Measurements from ENCODE around the gene TLR6.

The TLR6 gene, protein sequence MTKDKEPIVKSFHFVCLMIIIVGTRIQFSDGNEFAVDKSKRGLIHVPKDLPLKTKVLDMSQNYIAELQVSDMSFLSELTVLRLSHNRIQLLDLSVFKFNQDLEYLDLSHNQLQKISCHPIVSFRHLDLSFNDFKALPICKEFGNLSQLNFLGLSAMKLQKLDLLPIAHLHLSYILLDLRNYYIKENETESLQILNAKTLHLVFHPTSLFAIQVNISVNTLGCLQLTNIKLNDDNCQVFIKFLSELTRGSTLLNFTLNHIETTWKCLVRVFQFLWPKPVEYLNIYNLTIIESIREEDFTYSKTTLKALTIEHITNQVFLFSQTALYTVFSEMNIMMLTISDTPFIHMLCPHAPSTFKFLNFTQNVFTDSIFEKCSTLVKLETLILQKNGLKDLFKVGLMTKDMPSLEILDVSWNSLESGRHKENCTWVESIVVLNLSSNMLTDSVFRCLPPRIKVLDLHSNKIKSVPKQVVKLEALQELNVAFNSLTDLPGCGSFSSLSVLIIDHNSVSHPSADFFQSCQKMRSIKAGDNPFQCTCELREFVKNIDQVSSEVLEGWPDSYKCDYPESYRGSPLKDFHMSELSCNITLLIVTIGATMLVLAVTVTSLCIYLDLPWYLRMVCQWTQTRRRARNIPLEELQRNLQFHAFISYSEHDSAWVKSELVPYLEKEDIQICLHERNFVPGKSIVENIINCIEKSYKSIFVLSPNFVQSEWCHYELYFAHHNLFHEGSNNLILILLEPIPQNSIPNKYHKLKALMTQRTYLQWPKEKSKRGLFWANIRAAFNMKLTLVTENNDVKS

DNA sequence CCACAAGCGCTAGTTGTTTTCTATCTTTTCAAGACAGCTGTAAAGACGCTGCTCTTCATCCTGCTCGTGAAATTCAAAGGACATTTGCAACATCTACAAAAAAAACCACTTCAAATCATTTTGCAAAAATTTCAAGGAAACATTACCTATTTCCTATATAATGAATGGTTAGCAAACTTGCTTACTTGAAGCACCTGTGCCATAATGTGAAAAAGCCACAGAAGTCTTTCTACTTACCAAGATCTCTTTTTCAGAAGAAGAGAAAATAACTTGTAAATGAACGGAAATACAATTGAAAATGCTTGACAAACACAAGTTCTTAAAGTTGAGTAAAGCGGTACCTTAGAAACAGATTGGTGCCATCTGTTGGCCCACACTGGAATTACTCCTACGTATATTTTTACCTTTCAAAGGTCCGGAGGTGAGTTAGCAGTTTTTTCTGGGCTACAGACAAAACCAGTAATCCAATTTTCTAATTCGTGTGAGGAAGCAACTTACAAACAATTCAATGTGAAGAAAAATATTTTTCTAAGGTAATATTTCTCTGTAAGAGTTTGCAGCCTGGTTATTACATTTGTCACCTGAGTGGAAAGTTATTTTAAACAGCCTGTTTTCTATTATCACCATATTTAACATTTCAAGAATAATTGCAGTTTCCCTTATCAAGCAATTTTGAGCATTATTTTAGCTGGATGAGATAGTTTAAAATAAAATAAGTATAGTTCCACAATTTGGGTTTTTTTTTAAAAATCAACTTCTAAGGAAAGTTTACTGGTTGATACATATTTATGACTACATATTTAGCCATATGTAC, at the start of gene TLR6:
TLR6 (minus strand) TSS at position 294 of the 814 bp plus-strand sequence. CDS start 27,344 bp downstream, outside the sequence.
- DNase-seq (ENCODE audit: low read depth in 2 of 2), result peak in 1 of 2 donors; percentile 33

DNA sequence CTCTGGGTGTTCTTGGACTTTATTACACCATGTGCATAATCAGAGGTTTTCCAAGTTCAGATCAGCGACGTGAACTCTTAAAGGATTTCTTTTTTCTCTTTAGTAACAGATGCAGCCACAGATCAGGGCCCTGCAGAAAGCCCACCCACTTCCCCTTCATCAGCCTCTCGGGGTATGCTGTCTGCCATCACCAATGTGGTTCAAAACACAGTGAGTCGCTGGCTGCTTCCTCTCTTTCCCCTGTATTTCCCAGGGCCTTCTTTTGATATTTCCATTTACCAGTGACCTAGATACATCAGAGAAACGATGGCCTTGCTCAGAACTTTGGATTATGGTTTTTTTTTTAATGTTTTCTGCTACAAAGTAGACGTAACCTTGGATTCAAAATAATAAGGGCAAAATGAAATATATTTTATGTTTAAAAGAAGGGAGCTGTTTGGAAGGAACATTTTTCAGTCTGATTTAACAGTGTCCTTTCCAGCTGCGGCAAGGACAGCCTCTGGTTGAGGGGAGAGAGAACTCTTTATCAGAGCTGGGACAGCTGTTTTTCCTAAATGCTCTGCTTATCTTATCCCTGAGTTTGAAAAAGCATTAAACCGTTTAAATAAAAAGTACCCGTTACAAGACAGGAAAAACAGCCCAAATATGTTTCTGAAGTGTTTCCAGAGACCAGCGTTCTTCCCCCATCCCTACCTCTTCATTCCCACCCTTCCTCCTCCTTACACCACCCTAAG, 49.2 kb upstream of the TLR6 start:
- no peak for DNase-seq (ENCODE audit: low read depth in 2 of 2)

DNA sequence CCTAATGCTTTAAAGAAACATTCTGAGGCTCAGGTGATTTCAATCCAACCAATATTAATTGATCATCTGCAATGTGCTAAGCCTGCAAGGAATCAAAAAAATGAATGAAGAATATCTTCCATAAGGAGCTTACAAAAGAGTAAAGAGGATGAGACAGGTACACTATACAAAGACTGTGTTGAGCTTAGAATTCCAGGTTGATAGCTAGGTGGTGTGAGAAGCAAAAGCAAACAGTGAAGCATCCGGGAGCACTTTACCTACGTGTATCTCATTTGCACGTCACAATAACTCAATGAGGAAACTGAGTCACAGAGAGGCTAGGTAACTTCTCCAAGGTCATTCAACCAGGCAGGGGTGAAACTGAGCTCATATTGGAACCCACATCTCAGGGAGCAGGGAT, 48.1 kb upstream of the TLR6 start:
- DNase-seq (ENCODE audit: low read depth in 2 of 2), result no peak

DNA sequence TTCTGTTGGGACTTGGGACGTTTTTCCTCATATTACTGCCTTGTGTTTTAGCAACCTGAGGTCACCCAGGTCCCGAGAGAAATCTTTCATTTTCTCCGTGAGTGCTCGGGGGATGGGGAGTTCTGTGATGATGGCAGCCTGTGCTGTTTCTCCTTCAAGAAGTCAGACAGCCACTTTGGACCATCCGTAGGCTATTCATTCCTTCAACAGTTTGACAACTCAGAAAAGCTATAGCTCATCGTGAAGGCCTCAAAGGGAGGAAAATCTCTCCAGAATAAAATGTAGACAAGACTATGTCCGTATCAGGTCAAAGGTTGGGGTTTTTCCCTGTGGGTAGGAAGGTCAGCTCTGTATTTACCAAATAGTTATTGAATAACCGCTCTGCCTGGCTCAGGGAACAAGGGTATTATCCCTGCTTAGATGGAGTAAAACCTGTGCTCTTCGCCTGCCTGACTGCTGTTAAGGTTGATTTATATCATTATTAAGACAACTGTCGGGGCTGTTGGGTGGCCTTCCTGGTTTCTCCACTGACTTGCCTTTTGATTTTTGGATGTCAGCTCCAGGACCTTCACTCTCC, 47.6 kb upstream of the TLR6 start:
- DNase-seq (ENCODE audit: low read depth in 2 of 2), result no peak

DNA sequence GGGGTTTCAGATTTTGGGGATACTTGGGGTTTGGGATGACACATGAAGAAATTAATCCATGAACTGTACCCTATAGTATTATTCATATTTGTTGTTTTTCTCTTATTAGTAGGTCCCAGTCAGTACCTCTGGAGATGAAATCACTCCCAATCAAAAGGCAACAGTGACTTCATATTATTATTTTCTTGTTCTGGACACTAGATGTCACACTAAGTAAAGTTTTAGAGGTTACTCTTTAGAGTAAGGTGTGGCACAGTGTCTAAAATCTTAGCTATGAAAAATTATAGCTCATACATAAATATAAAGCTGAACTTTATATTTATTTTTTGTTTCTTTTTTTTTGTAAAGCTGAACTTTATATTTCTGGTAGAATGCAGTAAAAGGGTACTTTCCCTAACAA, 46.1 kb upstream of the TLR6 start:
- DNase-seq (ENCODE audit: low read depth in 2 of 2), result no peak

DNA sequence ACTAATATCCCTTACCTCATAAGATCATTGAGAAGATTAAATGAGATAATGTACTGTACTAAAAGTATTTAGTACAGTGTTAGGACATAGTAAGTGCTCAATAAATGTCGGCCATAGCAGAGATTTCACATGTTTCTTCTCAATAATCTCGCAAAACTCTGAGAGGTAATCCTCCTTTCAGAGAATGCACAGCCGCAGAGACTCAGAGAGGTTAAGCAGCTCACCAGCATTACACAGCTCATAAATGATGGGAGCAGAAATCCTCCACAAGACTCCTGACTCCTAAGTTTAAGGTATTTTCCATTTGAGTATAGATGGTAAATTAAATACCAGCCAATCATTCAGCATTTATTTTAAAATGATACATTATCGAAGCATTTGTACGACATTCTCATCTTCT, 45.6 kb upstream of the TLR6 start:
- DNase-seq (ENCODE audit: low read depth in 2 of 2), result no peak

DNA sequence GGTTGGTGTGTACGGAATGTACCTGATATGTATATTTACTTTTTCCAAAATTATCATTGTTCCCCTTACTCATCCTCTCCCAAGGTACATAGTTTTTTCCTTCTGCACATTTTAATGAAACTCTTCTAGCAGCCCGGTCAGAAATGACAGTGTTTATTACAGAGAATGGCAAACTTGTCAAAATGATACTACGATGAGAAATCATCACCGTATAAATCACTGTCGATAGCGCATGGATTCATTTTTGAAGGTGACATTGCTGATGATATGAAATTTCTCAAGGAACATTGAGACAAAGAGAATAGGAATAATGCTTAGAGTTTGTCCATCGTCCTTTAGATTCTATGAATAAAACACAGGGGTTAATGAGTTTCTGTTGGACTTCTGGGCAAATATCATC, 41.6 kb upstream of the TLR6 start:
- DNase-seq (ENCODE audit: low read depth in 2 of 2), result no peak

DNA sequence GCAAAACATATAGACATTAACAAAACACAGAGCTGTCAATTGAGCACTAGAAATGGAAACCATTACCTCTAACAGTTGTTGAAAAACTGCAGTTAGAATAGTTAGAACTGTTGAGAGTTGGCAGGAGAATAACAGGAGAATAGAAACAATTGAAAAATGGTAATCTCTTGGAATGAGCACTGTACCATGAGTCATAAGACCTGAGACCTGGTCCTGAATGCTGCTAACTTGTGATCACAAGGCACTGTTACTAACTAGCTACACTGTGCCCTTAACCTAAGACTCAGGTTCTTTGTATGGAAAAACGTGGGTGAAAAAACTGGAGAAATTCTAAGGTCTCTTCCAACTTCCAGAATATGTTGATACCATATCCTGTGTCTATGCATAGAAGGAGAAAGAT, 40.3 kb upstream of the TLR6 start:
- DNase-seq (ENCODE audit: low read depth in 2 of 2), result no peak

DNA sequence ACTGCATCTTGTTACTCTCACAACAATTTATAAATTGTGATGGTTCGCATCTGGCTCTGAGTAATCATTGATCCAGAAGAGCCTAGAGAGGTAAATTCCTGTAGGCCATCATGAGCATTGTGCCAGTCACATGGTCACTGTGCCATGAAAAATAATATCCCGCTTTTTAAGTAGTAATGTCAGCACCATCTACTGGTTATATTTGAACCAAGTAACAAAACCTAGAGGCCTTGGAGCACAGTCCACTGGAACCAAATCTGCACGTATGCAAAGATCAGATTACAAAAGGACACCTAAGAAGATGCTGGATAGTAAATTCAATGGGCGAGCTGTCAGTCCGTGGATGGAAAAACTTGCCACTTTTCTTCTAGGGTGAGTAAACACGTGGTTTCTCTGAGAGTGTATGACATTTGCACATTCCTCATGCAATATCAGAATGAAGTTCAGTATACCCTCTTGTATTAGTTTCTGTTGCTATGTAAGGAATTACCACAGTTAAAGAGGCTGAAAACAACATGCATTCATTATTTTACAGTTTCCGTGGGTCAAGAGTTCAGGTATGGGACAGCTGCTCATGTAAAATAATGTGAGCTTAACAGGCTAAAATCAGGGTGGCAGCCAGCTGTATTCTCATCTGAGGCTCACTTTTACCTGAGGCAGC, 37.8 kb upstream of the TLR6 start:
- no peak for DNase-seq (ENCODE audit: low read depth in 2 of 2)

DNA sequence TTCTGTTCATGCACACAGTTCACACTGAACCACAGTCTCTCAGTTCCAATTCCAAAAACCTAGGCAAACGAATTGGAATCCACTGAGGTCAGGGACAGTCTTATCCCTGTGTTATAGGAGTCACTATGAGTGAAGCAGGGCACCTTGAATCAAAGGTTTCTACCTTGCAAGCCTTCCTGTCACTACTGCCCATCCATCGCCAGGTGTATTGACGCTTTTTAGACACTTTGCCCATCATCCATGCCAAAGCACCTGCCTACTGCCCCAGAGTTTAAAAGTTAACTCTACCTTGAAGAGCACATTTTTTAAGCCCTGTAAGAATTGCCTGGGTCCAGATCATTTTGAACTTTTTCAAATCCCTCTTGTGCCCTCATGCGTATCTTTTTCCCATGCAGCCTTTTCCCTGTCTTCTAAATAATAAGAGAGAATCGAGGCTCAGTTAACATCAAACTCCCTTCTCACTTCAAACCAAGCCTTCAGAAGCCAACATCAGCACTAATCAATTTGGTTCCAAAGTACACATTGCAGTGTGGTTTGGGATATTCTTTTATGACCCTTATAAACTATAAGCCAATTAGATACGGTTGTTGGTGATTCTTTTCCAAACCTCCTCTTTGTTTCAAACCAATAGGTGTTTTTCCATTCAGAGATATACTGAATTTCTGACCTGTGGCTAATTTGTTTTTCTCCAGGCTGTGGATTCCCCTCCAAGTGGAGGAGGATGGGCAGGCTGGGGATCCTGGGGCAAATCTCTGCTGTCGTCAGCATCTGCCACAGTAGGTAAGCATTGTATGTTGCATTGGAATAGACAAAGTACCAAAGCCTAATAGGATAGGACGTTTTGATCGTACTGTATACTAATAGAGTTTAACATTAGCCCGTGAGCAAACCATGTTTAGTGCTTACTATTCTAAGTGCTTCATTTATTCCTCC, 34.7 kb upstream of the TLR6 start:
- no peak for DNase-seq (ENCODE audit: low read depth in 2 of 2)

DNA sequence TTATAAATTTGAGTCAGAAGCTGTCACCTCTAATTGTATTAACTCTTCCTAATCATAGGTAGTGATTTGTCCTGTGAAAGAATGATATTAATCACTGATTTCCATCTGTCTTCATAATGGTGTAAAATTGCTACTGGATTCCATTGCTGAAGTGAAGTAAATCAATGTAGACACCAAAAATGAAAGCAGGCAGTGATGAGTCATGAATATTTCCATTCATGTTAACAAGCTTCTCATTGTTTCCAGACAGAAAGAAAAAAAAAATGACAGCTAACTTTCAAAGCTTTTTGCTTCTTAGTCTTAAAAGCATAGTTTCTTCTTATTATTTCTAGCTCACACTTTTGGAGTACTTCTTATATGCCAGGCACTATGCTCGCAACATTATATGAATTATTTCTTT, 32.5 kb upstream of the TLR6 start:
- DNase-seq (ENCODE audit: low read depth in 2 of 2), result no peak

DNA sequence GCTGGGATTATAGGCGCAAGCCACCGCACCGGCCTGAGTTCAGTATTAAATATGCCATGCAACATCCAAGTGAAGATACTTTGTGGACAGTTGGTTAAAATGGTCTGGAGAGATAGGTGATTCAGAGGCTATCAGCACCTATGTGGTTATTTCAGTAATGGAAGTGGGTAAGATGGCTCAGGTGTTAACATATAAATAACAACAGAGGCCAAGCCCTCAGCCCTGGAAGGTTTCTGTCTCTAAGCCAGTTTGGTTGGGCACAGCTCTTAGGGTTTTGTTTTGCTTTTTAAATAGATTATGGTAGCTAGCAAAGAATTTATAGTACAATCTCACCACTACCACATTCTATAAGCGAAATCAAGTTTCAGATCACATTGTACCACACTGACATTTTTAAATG, 27.6 kb upstream of the TLR6 start:
- no peak for DNase-seq (ENCODE audit: low read depth in 2 of 2)

DNA sequence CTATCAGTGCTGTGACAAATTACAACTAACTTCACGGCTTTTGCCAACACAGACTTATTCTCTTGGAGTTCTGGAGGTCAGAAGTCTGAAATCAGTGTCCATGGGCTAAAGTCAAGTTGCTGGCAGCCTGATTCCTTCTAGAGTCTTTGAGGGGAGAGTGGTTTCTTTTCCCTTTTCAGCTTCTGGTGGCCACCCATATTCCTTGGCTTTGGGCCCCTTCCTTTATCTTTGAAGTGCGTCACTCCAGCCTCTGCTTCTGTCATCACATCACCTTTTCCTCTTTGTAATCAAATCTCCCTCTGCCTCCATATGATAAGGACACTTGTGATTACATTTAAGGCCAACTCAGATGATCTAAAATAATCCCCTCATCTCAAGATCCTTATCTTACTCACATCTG, 20.0 kb upstream of the TLR6 start:
- no peak for DNase-seq (ENCODE audit: low read depth in 2 of 2)

DNA sequence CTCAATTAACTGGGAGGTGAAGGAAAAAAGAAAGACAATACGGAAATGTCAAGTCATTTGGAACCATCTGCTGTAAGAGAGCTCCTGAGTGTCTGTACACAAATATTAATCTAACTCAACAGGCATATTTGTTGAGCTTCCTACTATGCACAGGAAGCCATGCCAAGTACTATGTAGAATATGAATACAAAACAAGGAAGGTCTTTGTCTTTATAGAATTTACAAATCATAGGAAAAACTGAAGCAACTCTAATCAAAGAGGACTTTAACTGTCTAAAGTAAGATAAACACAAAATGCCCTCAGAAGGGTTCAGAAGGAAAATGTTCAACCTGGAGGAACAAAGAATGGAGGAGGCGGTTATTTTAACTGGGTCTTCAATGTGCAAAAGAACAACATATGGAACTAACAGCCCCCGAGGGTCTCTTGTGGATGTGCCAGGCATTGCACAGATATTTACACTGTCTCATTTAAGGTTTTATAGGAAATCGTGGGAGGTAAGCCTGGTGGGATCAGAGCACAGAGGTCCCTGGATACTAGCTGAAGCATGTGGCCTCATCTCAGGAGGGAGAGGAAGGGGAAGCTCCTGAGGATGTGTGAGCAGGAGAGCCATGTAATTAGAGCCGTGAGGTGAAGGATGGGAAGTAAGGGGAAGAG, 16.8 kb upstream of the TLR6 start:
- no peak for DNase-seq (ENCODE audit: low read depth in 2 of 2)

DNA sequence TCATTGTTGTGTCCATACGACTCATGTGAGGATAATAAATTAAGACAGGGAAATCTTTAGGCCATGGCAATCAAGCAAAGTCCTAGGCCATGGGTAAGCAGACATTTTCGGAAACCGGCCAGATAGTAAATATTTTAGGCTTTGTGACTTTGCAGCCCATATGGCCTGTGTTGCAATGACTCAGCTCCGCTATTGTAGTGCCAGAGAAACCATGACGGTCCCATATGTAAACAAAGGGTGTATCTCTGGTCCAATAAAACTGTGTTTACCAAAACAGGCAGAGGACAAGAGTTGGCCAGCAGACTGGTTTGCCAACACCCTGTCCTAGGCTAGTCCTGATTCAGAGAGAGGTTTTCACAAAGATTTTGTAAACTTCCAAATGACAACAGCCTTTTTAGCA, 16.0 kb upstream of the TLR6 start:
- DNase-seq (ENCODE audit: low read depth in 2 of 2), result no peak

DNA sequence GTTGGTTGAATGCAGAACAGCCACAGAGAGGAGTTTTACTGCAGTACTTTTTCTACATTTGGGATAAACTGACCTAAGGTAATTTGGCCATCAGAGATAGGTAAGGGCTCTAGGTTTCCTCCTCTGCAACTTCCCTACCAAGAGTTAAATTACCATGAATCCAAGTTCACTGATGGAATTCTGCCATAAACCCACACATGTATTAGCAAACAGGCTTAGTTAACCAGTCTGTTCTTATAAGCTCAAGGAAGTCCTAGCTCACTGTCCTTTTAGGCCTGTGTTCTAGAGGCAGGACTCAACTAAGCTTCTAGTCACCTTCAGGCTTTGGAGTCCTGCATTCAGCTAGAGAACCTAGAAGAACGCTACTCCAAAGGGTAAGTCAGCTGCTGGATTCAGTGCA, 15.0 kb upstream of the TLR6 start:
- DNase-seq (ENCODE audit: low read depth in 2 of 2), result no peak

DNA sequence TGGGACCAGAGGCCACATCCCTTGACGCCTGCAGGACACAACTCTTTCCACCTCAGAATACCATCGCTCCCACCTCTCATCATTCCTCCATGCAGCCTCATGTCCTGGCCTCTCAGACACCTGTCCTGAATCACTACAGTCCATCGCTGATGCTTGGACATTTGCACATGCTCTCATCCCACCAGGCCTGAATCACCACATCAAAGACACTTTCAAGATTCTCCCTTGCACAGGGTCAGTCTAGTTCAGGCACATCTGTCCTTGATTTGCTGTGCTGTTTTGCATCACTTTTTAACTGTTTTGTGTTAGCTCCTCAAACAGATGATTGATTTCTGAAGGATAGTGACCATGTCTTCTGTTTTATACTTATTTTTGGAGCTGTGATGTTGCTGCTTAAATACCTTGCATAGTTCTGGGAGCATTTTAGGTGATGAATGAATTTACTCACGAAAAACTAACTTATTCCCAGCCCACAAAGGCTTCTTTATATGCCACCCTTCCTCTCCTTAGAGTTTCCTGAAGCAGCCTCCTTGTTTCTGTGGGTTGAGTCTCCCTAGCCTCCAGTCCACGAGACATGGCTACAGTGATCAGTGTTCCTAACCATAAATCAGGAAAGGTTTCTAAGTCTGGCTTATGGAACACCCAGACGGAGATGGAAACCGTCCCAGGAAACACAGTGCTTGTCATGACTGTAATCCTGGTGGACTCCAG, 13.6 kb upstream of the TLR6 start:
- no peak for DNase-seq (ENCODE audit: low read depth in 2 of 2)

DNA sequence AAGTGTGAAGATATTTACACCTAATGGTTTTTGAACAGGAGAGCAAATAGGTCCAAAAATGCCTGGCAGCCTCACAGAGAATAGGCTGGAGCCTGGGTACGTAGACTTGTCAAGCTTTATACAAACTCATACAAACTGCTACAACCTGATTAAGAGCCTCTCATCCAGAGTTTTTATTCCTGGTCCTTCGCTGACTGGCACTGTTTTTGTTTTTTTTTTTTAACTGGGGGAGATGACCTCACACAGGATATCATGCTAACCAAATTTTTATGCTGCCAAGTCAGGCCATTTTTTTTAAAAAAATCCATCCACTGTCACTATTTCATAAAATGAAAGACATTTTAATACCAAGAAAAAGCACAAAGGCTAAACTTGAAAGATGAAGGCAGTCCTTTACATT, 12.9 kb upstream of the TLR6 start:
- no peak for DNase-seq (ENCODE audit: low read depth in 2 of 2)
